GM12878 (cell line): Measurements from ENCODE around the gene RETN. TPM values are rescaled to one million over a fixed set of nuclear protein-coding genes. Genes with fewer than 3 reads are reported as not detected.
A peak's percentile ranks its signal among the peaks of the same experiment; 100 is the strongest.

Experiments used
- ATAC-seq: fragments of 200-7000 bp; cut with Tn5 transposase; 3 replicates; pipeline ENCODE4 v1.9.1; 2020; ENCODE audit warnings: mild to moderate bottlenecking, moderate library complexity
- BruUV-seq: library from RNA; stranded (reverse); fragments of 400-500 nt; replicated peaks from 2 replicates; lab custom pipeline; 2021; lab: Mats Ljungman, UMichigan
- CTCF ChIA-PET: fragments of 300-600 bp; sonication (Branson Sonifier 250); formaldehyde crosslinking; extraction: SDS; loops from one replicate; lab custom pipeline; 2021; ENCODE audit warnings: inconsistent platforms; lab: Yijun Ruan, JAX
- POLR2A ChIA-PET: fragments of 350-600 bp; formaldehyde crosslinking; extraction: SDS; loops from one replicate; lab custom pipeline; 2021; ENCODE audit warnings: inconsistent platforms; lab: Charles Lee
- RAD21 ChIA-PET: fragments of 300-600 bp; sonication (Branson Sonifier 250); formaldehyde crosslinking; loops from one replicate; lab custom pipeline; 2023; ENCODE audit warnings: antibody characterized with exemption; ENCODE audit not compliant: unreplicated experiment; lab: Charles Lee
- SMC1A ChIA-PET: fragments of 300-600 bp; sonication (Branson Sonifier 250); formaldehyde crosslinking; loops from one replicate; lab custom pipeline; 2023; ENCODE audit not compliant: unreplicated experiment, uncharacterized antibody; lab: Charles Lee
- DNase-seq: peaks from one replicate; pipeline ENCODE4 v3.0.0-alpha.2; 2011; ENCODE audit warnings: low read depth, low spot score
- FAIRE-seq: peaks from 3 replicates; lab custom pipeline; 2011; peaks lifted over from hg19 to GRCh38; lab: Jason Lieb, UNC
- H2AFZ ChIP-seq: 2 replicates; pipeline ENCODE4 v1.6.0; 2011; ENCODE audit warnings: low read depth, low read length, control low read depth; ENCODE audit not compliant: control insufficient read depth
- H3K27ac ChIP-seq: 2 replicates; pipeline ENCODE4 v1.5.1; 2011; ENCODE audit warnings: control low read depth; ENCODE audit not compliant: control insufficient read depth, insufficient read depth
- H3K27me3 ChIP-seq, 2 experiments: replicated peaks in 1 of 2; 2 replicates each; pipeline versions ENCODE4 v1.6.0 to v1.6.1; 2011; ENCODE audit warnings: low read length in 1 of 2; ENCODE audit not compliant: control insufficient read depth in 2 of 2, insufficient read depth in 2 of 2
- H3K36me3 ChIP-seq, 2 experiments: 2 replicates each; pipeline ENCODE4 v1.5.1; 2011; ENCODE audit warnings: low read length in 1 of 2; ENCODE audit not compliant: control insufficient read depth in 2 of 2, insufficient read depth in 2 of 2
- H3K4me1 ChIP-seq: 2 replicates; pipeline ENCODE4 v1.6.1; 2011; ENCODE audit warnings: mild to moderate bottlenecking, low read length, moderate library complexity, mixed read lengths; ENCODE audit not compliant: control insufficient read depth, insufficient read depth
- H3K4me2 ChIP-seq: 2 replicates; pipeline ENCODE4 v1.6.0; 2011; ENCODE audit warnings: control low read depth; ENCODE audit not compliant: control insufficient read depth, insufficient read depth
- H3K4me3 ChIP-seq: fragments of 200-600 bp; sonication (generic); 2 replicates; pipeline ENCODE4 v1.5.1; 2016
- H3K79me2 ChIP-seq: 2 replicates; pipeline ENCODE4 v1.6.0; 2011; ENCODE audit warnings: low read length; ENCODE audit not compliant: control insufficient read depth, insufficient read depth
- H3K9ac ChIP-seq: 2 replicates; pipeline ENCODE4 v1.8.0; 2011; ENCODE audit warnings: low read length, control low read depth, mixed read lengths; ENCODE audit not compliant: control insufficient read depth, insufficient read depth
- H3K9me3 ChIP-seq: replicated peaks from 3 replicates; pipeline ENCODE4 v1.5.1; 2011; ENCODE audit warnings: mild to moderate bottlenecking, low read length; ENCODE audit not compliant: control insufficient read depth, insufficient read depth
- H4K20me1 ChIP-seq: 2 replicates; pipeline ENCODE4 v1.6.0; 2011; ENCODE audit not compliant: control insufficient read depth, insufficient read depth
- BHLHE40 ChIP-seq, 2 experiments: fragments of 450-650 bp in 1 of 2; IDR thresholded peaks; 2 replicates each; pipeline ENCODE4 v1.6.1; 2011 to 2017; ENCODE audit warnings: low read depth in 2 of 2, borderline replicate concordance in 1 of 2, improper control_type of control experiment in 1 of 2, low read length in 1 of 2, mild to moderate bottlenecking in 1 of 2
- CUX1 ChIP-seq: IDR thresholded peaks from 2 replicates; pipeline ENCODE4 v1.6.1; 2012; ENCODE audit warnings: improper control_type of control experiment, low read depth, low read length; ENCODE audit not compliant: insufficient replicate concordance
- E4F1 ChIP-seq: fragments of 450-650 bp; IDR thresholded peaks from 2 replicates; pipeline ENCODE4 v1.6.1; 2018; ENCODE audit warnings: borderline replicate concordance, mild to moderate bottlenecking; ENCODE audit not compliant: partially characterized antibody
- ELK1 ChIP-seq: IDR thresholded peaks from 2 replicates; pipeline ENCODE4 v1.6.1; 2012; ENCODE audit warnings: low read depth, low read length, improper control_type of control experiment
- IRF5 ChIP-seq: fragments of 450-650 bp; IDR thresholded peaks from 2 replicates; pipeline ENCODE4 v1.6.1; 2017; ENCODE audit warnings: borderline replicate concordance
- MEF2A ChIP-seq: IDR thresholded peaks from 2 replicates; pipeline ENCODE4 v1.6.1; 2011; ENCODE audit warnings: low read depth, mild to moderate bottlenecking, low read length, moderate library complexity; ENCODE audit not compliant: insufficient read depth
- PML ChIP-seq: IDR thresholded peaks from 2 replicates; pipeline ENCODE4 v1.6.1; 2012; ENCODE audit warnings: low read length, inconsistent platforms
- RCOR1 ChIP-seq: conservative IDR thresholded peaks from 2 replicates; pipeline ENCODE4 v1.6.1; 2012; ENCODE audit warnings: low read depth, low read length, improper control_type of control experiment
- YY1 ChIP-seq: IDR thresholded peaks from 2 replicates; pipeline ENCODE4 v1.6.1; 2011; ENCODE audit warnings: low read depth, mild to moderate bottlenecking, low read length
- WGBS: methylation state at CpG from one replicate; pipeline ENCODE4 v1.1.6; 2016; ENCODE audit warnings: low lambda C conversion rate; ENCODE audit not compliant: insufficient replicate concordance, insufficient coverage; ENCODE audit errors: missing lambda C conversion rate; 5-methylcytosine and 5-hydroxymethylcytosine counted together
- in situ Hi-C: fragments of 300-500 bp; cut with MboI; formaldehyde crosslinking; loops from 9 replicates; pipeline ENCODE4 v1.14.3; 2018; ENCODE audit warnings: mixed read lengths
- intact Hi-C: fragments of 100-400 bp; cut with micrococcal nuclease; formaldehyde crosslinking; loops from one replicate; pipeline ENCODE4 v1.14.2; 2022; ENCODE audit not compliant: unreplicated experiment
- polyA plus RNA-seq, 11 experiments: library from polyadenylated mRNA; depleted of rRNA in 4 of 11; unstranded in 6 of 11; stranded (reverse) in 5 of 11; fragments of >200 nt; fragmentation: Nextera tagmentation in 4 of 11; fragmentation: Illumina TruSeq in 1 of 11; extraction: Ambion mirVana in 4 of 11; extraction: Trizol in 1 of 11; gene quantifications; 1 replicate in 1 of 11; 2 replicates in 10 of 11; pipeline versions ENCODE4 v1.2.1 to v1.2.3, GENCODE V29; 2011 to 2016; ENCODE audit warnings: inconsistent platforms in 2 of 11, missing spikeins in 2 of 11, low read depth in 1 of 11
- total RNA-seq, 4 experiments: library from RNA; depleted of rRNA in 3 of 4; stranded (reverse); fragments of >200 nt in 3 of 4; fragmentation: Illumina TruSeq in 1 of 4; extraction: Trizol in 1 of 4; gene quantifications; 2 replicates each; pipeline versions ENCODE4 v1.2.1 to v1.2.3, GENCODE V29; 2013 to 2021

Gene RETN
- total and polyA plus RNA-seq, 10 of the 15 experiments (the other 5 are each of a cell fraction or from before 2014, with no cell fraction given) = 0.26 TPM; not detected in 9

- ChIA-PET RAD21 (interaction anchor here (1.0 kb wide), 1 partner anchor 80 kb away, joined by 3 read pairs; no protein-coding TSS in a partner anchor), POLR2A (no interaction called here), CTCF (interaction anchor here (1.0 to 2.2 kb wide), 4 partner anchors 33 to 255 kb away, joined by 3 to 8 read pairs (median 4); partner anchors contain the start of genes MAP2K7 and TRAPPC5), SMC1A (interaction anchor here (1.3 kb wide), 1 partner anchor 132 kb away, joined by 3 read pairs; no protein-coding TSS in a partner anchor)
- Histone ChIP-seq H3K9me3 (no peaks in the 10 kb centered on the region), H3K79me2 (no peaks in the 10 kb centered on the region), H4K20me1 (no peaks in the 10 kb centered on the region), H3K36me3 (no peaks in the 10 kb centered on the region; a peak in 2 of 4 replicates), H3K27ac (no peak overlapping the region), H3K4me2 (0 out of 2 replicates have a peak overlapping the region, but pooled peaks have one; percentile 7), H3K4me3 (no peak overlapping the region), H3K9ac (no peak overlapping the region), H3K4me1 (peaks cover 6% of the 10 kb centered on the region), H3K27me3 (no peaks in the 10 kb centered on the region; a peak in 1 of 4 replicates), H2AFZ (no peak overlapping the region)
- 59% methylated on average over 15 of the region's 15 CpGs for WGBS
- FAIRE-seq (no peak), ATAC-seq (no peak), DNase-seq (no peak)
- no TSS peak for BruUV-seq
- intact Hi-C loops = no loop called here
- in situ Hi-C loops = no loop called here
- TF ChIP-seq CUX1 (no peak), YY1 (0 out of 2 replicates have a peak, but pooled peaks have one; percentile 18), IRF5 (no peak), RCOR1 (no peak), MEF2A (peak; percentile 87), PML (0 out of 2 replicates have a peak, but pooled peaks have one; percentile 21), E4F1 (no peak), BHLHE40 (IDR thresholded peaks at IDR 0.05; ENCODE audit: borderline replicate concordance in 1 of 2, low read depth in 2 of 2, low read length in 1 of 2) (no peak), ELK1 (no peak)
Observed at GRCh38 chr19:7648265-7649014, 20.4 kb upstream of the RETN start.
